Bronchial epithelial cell (primary cell): ENCODE data around the gene MAP3K7CL. TPM values are rescaled to one million over a fixed set of nuclear protein-coding genes. Genes with fewer than 3 reads are reported as not detected.

ENCODE experiments used
- DNase-seq: peaks from one replicate; pipeline ENCODE4 v3.0.0-alpha.2; 2010; ENCODE audit warnings: low read depth
- FAIRE-seq: peaks from 2 replicates; lab custom pipeline; 2011; peaks lifted over from hg19 to GRCh38; lab: Jason Lieb, UNC
- H3K27me3 ChIP-seq: 2 replicates; pipeline ENCODE4 v1.5.1; 2011; ENCODE audit warnings: low read length; ENCODE audit not compliant: control insufficient read depth, insufficient read depth
- H3K36me3 ChIP-seq: 2 replicates; pipeline ENCODE4 v1.5.1; 2011; ENCODE audit warnings: low read length; ENCODE audit not compliant: control insufficient read depth, insufficient read depth
- H3K4me3 ChIP-seq: 2 replicates; pipeline ENCODE4 v1.5.1; 2011; ENCODE audit warnings: mild to moderate bottlenecking, low read depth, low read length, control low read depth
- total RNA-seq: library from RNA; depleted of rRNA; stranded (reverse); fragments of >200 nt; gene quantifications from 2 replicates; pipeline ENCODE4 v1.2.1, GENCODE V29; 2014
- TF ChIP-seq, protein P1 (sequence below): IDR thresholded peaks from 2 replicates; pipeline ENCODE4 v1.5.1; 2011; ENCODE audit warnings: mild to moderate bottlenecking, moderate library complexity, low read length, control low read depth, inconsistent platforms; ENCODE audit not compliant: insufficient read depth, severe bottlenecking

MAP3K7CL gene
- total RNA-seq, 1 donor from 2014 or later, result 5.8 TPM

DNA sequence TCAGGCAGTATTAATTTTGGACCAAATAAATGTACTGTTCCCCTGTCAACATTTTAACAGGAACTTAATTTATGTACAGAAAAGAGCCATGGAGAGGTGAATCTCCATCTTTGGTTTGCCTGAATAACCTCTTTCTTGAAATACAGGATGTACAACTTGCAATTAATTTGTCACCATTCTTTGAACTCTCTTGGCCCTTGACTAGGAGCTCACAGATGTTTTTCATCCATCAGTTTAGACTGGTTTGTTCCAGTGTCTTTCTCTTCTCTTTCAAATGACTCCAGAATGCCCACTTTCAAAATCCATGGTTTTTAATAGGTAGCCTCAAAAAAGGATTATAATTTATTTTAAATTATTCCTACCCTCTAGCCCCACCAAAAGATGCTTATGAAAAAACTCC, 5.0 kb downstream of the MAP3K7CL start:
- TF ChIP-seq, protein P1, sequence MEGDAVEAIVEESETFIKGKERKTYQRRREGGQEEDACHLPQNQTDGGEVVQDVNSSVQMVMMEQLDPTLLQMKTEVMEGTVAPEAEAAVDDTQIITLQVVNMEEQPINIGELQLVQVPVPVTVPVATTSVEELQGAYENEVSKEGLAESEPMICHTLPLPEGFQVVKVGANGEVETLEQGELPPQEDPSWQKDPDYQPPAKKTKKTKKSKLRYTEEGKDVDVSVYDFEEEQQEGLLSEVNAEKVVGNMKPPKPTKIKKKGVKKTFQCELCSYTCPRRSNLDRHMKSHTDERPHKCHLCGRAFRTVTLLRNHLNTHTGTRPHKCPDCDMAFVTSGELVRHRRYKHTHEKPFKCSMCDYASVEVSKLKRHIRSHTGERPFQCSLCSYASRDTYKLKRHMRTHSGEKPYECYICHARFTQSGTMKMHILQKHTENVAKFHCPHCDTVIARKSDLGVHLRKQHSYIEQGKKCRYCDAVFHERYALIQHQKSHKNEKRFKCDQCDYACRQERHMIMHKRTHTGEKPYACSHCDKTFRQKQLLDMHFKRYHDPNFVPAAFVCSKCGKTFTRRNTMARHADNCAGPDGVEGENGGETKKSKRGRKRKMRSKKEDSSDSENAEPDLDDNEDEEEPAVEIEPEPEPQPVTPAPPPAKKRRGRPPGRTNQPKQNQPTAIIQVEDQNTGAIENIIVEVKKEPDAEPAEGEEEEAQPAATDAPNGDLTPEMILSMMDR, result no peak
- no peak overlapping the region for H3K4me3 ChIP-seq
- FAIRE-seq, result no peak
- H3K27me3 ChIP-seq, result no peaks in the 10 kb centered on the region
- H3K36me3 ChIP-seq, result no peaks in the 10 kb centered on the region
- DNase-seq, result no peak

DNA sequence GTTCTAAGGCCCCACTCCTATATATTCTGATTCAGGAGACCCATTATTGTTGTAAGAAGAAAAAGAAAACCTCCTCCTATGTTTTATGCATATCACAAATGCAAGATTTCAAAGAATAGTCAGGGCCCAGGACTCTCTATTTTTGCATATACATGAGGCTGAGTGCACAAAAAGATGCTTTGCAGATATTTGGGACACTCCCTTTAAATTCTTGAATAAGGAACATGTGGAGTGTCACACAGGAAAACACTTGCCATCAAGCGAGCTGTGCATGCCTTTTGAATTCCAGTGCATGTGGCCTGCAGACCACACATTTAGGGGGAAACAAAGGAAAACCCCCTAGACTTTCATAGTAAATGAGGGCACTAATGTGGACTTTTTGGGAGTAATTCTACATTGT, 5.6 kb downstream of the MAP3K7CL start:
- TF ChIP-seq, protein P1, result no peak
- DNase-seq, result no peak
- Histone ChIP-seq H3K27me3 (no peaks in the 10 kb centered on the region), H3K4me3 (no peak overlapping the region), H3K36me3 (no peaks in the 10 kb centered on the region)
- no peak for FAIRE-seq

DNA sequence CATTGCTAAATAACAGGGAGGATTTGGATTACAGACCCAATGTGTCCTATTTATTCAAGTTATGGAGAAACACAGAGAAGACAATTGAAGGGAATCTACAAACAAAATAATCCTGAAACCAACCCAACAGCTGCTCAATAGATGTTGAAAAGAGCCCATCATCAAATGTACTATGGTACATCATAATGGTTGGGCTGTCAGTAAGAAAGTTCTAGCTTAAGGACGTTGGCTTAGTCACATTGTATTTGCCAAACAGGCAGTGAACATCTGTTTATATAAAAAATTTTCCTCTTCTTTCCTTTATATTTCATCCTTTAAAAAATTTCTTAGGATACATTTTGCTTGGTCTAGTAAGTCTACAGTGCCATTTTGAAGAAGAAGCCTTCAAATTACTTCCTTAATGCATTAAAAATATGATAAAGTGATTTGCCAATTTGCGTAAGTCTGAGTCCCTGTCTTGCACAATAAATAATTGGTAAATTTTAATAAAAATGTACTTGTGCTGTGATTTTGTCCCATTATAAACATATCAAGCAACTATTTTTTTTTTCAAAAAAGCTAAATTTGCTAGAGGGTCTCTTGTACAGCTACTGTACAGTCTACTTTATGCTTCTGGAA, 14.4 kb downstream of the MAP3K7CL start:
- H3K4me3 ChIP-seq, result no peak overlapping the region
- H3K27me3 ChIP-seq, result no peaks in the 10 kb centered on the region
- H3K36me3 ChIP-seq, result no peaks in the 10 kb centered on the region
- no peak for DNase-seq
- TF ChIP-seq, protein P1, result no peak
- FAIRE-seq, result no peak

DNA sequence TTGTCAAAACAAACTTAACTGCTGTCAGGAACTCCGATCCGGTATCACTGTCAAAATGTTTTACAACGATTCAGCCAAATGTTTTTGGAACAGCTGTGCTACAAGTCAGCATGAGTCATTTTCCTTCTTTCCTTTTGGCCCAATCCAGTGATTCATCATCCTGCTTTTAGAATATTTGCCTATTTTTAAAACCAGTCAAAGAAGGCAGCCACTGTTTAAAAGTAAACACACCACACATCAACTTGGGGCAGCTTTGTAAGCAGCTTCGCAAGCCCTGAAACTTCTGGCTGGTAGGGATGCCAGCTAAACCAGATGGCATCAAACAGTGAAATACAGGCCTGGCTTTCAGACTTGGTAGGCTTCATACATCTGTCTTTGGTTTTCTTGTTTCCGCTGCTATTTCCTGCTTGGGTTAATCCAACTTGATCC, 14.9 kb downstream of the MAP3K7CL start:
- DNase-seq (peak; percentile 98), FAIRE-seq (no peak)
- TF ChIP-seq, protein P1, result no peak
- no peaks in the 10 kb centered on the region for H3K36me3 ChIP-seq
- H3K4me3 ChIP-seq, result no peak overlapping the region
- no peaks in the 10 kb centered on the region for H3K27me3 ChIP-seq

DNA sequence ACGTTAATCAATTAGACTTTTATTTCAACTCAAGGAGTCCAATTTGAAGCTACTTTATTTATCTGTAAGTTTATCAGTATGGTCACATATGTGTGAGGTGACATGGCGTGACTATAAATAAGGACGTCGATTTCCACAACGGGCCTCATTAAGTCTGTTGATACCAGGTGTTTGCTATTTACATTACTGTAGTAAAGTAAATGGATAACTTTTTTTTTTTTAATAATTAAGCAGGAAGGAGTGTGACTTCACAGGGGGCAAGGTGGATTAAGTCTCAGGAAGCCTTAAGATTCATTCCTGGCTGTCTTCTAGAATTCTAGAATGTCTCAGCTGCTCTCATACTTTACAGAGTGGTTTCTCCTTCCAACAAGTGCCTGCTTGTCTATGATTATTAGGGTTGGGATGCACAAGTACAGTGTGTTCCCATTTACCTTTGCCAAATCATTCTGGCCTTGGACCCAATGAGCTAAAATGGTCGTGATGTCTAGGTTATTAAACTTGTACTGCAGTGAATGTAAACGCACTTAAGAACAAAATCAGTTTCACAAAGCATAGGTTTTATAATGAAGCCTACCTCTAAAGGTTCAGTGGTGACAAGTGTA, 15.5 kb downstream of the MAP3K7CL start:
- no peak for FAIRE-seq
- no peaks in the 10 kb centered on the region for H3K27me3 ChIP-seq
- DNase-seq, result peak; percentile 96
- no peaks in the 10 kb centered on the region for H3K36me3 ChIP-seq
- TF ChIP-seq, protein P1, result no peak
- no peak overlapping the region for H3K4me3 ChIP-seq
